NT2/D1 (cell line): ENCODE measurements around the gene GALK2.

Experiments
- SUZ12 ChIP-seq: IDR thresholded peaks from 2 replicates; pipeline ENCODE4 v1.6.1; 2011; ENCODE audit not compliant: insufficient read length, insufficient read depth; ENCODE audit errors: extremely low read depth
- ZNF274 ChIP-seq: IDR thresholded peaks from 2 replicates; pipeline ENCODE4 v1.6.1; 2011; ENCODE audit warnings: mild to moderate bottlenecking, low read depth, low read length

GRCh38 chr15:49296258-49296657 is 126.2 kb downstream of the GALK2 start:
- TF ChIP-seq SUZ12 (no peak), ZNF274 (no peak)
